ENCODE measurements around the gene RASAL1. TPM values are rescaled to one million over a fixed set of nuclear protein-coding genes. Genes with fewer than 3 reads are reported as not detected.
"Not testable (repeated sequence)": the region's sequence is repeated elsewhere in the genome, so short reads cannot be mapped to it uniquely, and the experiment has no call there.

The RASAL1 gene
- polyA plus RNA-seq, 2 of the 4 experiments (the other 2 are of a cell fraction), result 0.30 to 0.34 TPM

- TF ChIP-seq HEYL (CRISPR knock-in tag; IDR thresholded peaks at IDR 0.05), result no peak
Measured at GRCh38 chr12:113142886-113143332, 7.3 kb upstream of the RASAL1 start (continued).

DNA sequence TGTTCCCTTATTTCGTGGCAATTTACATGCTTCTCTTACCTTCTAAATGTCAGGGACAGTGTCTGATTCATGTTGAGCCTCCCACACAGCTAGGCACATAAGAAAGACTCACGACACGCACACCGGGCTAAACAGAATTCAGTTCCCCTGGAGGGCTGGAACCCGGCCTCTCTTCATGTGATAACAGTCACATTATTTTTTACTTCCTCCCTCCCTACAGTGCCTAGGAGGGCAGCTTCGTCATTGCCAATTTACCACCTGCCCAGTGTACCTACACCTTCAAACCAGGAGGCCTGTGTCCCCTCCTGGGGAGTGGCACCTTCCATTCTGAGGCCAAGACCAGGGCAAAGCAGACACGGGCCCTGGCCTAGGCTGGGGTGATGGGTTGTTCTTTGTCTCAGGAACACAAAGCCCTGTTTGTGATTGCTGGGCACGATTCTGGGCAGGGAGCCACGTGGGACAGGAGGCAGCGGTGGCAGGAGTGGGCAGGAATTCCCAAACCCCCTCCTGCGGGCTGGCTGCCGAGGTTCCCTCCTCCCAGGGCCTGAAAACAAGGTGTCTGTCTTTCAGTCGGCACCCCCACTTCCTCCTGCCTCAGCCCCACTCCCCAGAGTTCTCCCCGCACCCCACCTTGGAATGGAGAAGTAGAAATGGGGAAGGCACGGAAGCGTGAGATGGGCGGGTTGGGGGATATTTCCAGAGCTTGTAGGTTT, 6.8 kb upstream of the RASAL1 start:
- H3K4me2 ChIP-seq, result no peak overlapping the region
- FAIRE-seq, result no peak
- no peak overlapping the region for H3K4me3 ChIP-seq
- POLR2A ChIA-PET, result no interaction called here
- CTCF ChIA-PET, result interaction anchor here (0.6 to 6.4 kb wide), 5 partner anchors 9 to 43 kb away, joined by 3 to 55 read pairs (median 3); partner anchors contain the start of gene CFAP73
- H3K9me3 ChIP-seq, result peaks cover 3% of the 10 kb centered on the region; the same call in 2 of the 3 replicates
- H3K4me1 ChIP-seq, result no peaks in the 10 kb centered on the region
- no peak for TF ChIP-seq FOSL2 (IDR thresholded peaks at IDR 0.05)
- no peak for TF ChIP-seq FOSL2 (CRISPR knock-in tag; IDR thresholded peaks at IDR 0.05)
- no peak for TF ChIP-seq CBX2 (IDR thresholded peaks at IDR 0.05; ENCODE audit: borderline replicate concordance, low read depth)
- no peak for TF ChIP-seq PHF8 (IDR thresholded peaks at IDR 0.05; ENCODE audit: borderline replicate concordance, low read depth)
- TF ChIP-seq, protein P1, sequence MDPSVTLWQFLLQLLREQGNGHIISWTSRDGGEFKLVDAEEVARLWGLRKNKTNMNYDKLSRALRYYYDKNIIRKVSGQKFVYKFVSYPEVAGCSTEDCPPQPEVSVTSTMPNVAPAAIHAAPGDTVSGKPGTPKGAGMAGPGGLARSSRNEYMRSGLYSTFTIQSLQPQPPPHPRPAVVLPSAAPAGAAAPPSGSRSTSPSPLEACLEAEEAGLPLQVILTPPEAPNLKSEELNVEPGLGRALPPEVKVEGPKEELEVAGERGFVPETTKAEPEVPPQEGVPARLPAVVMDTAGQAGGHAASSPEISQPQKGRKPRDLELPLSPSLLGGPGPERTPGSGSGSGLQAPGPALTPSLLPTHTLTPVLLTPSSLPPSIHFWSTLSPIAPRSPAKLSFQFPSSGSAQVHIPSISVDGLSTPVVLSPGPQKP (IDR thresholded peaks at IDR 0.05; ENCODE audit: low read depth, low read length), result no peak
- no peak for TF ChIP-seq POLR2AphosphoS2 (conservative IDR thresholded peaks at IDR 0.05; ENCODE audit: low read length)
- TF ChIP-seq BCL3 (IDR thresholded peaks at IDR 0.05), result no peak
- TF ChIP-seq CHD2 (IDR thresholded peaks at IDR 0.05; ENCODE audit: low read length, partially characterized antibody), result no peak
- TF ChIP-seq ZSCAN20 (CRISPR knock-in tag; IDR thresholded peaks at IDR 0.05), result no peak
- no peak for TF ChIP-seq CEBPB (IDR thresholded peaks at IDR 0.05)
- no peak for TF ChIP-seq SREBF2 (IDR thresholded peaks at IDR 0.05)
- no peak for TF ChIP-seq MYC (IDR thresholded peaks at IDR 0.05; ENCODE audit: borderline replicate concordance, low read length)
- TF ChIP-seq RFX5 (IDR thresholded peaks at IDR 0.05), result no peak
- TF ChIP-seq JUNB (IDR thresholded peaks at IDR 0.05), result no peak
- TF ChIP-seq RAD21 (conservative IDR thresholded peaks at IDR 0.05 in 1 of 2, IDR thresholded peaks at IDR 0.05 in 1 of 2), result no peak
- no peak for TF ChIP-seq TFCP2L1 (CRISPR knock-in tag; IDR thresholded peaks at IDR 0.05)
- no peak for TF ChIP-seq FOXS1 (CRISPR knock-in tag; IDR thresholded peaks at IDR 0.05)
- DNase-seq (ENCODE audit: low read depth in 1 of 2, low spot score in 1 of 2), result no peak
- no peak for ATAC-seq
- no peak overlapping the region for H3K27ac ChIP-seq
- WGBS (ENCODE audit: missing lambda C conversion rate), result 80% methylated on average over 14 of the region's 17 CpGs

GRCh38 chr12:113141716-113142115, 6.2 kb upstream of the RASAL1 start:
- CTCF ChIA-PET, result interaction anchor here (1.1 to 6.4 kb wide), 3 partner anchors 10 to 43 kb away, joined by 3 to 55 read pairs (median 3); partner anchors contain the start of gene CFAP73
- H3K4me2 ChIP-seq; H3K27ac ChIP-seq; H3K4me3 ChIP-seq; POLR2A ChIA-PET; ATAC-seq; H3K4me1 ChIP-seq; FAIRE-seq; H3K9me3 ChIP-seq; DNase-seq (ENCODE audit: low read depth in 1 of 2, low spot score in 1 of 2): not testable (repeated sequence)
- 45% methylated on average over 2 of the region's 3 CpGs for WGBS (ENCODE audit: missing lambda C conversion rate)

DNA sequence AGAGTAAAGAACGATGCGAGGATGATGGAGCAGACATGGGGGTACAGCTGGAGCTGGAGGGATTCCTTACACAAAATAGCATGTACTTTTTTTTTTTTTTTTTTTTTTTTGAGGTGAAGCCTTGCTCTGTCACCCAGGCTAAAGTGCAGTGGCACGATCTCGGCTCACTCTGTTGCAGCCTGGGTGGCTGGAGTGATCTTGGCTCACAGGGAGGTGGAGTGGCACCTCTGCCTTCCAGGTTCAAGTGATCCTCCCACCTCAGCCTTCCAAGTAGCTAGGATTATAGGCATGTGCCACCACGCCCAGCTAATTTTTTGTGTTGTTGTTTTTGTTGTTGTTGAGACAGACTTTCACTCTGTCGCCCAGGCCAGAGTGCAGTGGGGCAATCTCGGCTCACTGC, 5.1 kb upstream of the RASAL1 start:
- ChIA-PET POLR2A (no interaction called here), CTCF (interaction anchor here (6.4 kb wide), 1 partner anchor 11 kb away, joined by 55 read pairs; the partner anchor contains the start of gene CFAP73)
- FAIRE-seq (no peak), DNase-seq (ENCODE audit: low read depth in 1 of 2, low spot score in 1 of 2) (no peak), ATAC-seq (no peak)
- 65% methylated on average over 7 of the region's 7 CpGs for WGBS (ENCODE audit: missing lambda C conversion rate)
- Histone ChIP-seq H3K4me3 (no peak overlapping the region), H3K4me1 (peaks cover 10% of the 10 kb centered on the region), H3K4me2 (no peak overlapping the region), H3K27ac (no peak overlapping the region), H3K9me3 (no peaks in the 10 kb centered on the region)
- no peak for TF ChIP-seq EP300 (IDR thresholded peaks at IDR 0.05)
- no peak for TF ChIP-seq FOSL2 (IDR thresholded peaks at IDR 0.05)
- TF ChIP-seq FOSL2 (CRISPR knock-in tag; IDR thresholded peaks at IDR 0.05), result no peak
- TF ChIP-seq, protein P2, sequence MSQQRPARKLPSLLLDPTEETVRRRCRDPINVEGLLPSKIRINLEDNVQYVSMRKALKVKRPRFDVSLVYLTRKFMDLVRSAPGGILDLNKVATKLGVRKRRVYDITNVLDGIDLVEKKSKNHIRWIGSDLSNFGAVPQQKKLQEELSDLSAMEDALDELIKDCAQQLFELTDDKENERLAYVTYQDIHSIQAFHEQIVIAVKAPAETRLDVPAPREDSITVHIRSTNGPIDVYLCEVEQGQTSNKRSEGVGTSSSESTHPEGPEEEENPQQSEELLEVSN (IDR thresholded peaks at IDR 0.05; ENCODE audit: borderline replicate concordance, low read depth), result no peak
- TF ChIP-seq EHMT2 (IDR thresholded peaks at IDR 0.05; ENCODE audit: low read depth), result no peak
- TF ChIP-seq MYC (IDR thresholded peaks at IDR 0.05; ENCODE audit: borderline replicate concordance, low read length), result no peak
- no peak for TF ChIP-seq MAFK (IDR thresholded peaks at IDR 0.05; ENCODE audit: partially characterized antibody)
- no peak for TF ChIP-seq SREBF2 (IDR thresholded peaks at IDR 0.05)
- TF ChIP-seq HDAC2 (IDR thresholded peaks at IDR 0.05), result no peak
- TF ChIP-seq TFCP2L1 (CRISPR knock-in tag; IDR thresholded peaks at IDR 0.05), result no peak
- no peak for TF ChIP-seq HES2 (IDR thresholded peaks at IDR 0.05)
- no peak for TF ChIP-seq GATA3 (IDR thresholded peaks at IDR 0.05; ENCODE audit: borderline replicate concordance)
- TF ChIP-seq TP53 (CRISPR knock-in tag; IDR thresholded peaks at IDR 0.05), result no peak
- no peak for TF ChIP-seq BHLHE40 (IDR thresholded peaks at IDR 0.05; ENCODE audit: low read depth, low read length)
